Nephron (organoid): ENCODE results near the gene SIL1.

Experiments
- H3K27ac Mint-ChIP-seq, 3 experiments: 2 replicates each; pipeline ENCODE4 v1.8.0; 2020; ENCODE audit warnings: mixed read lengths in 3 of 3, mild to moderate bottlenecking in 2 of 3, moderate library complexity in 1 of 3
- H3K27me3 Mint-ChIP-seq: 2 replicates; pipeline ENCODE4 v1.8.0; 2021; ENCODE audit warnings: low read depth, mild to moderate bottlenecking, moderate library complexity, mixed read lengths
- H3K36me3 Mint-ChIP-seq: 2 replicates; pipeline ENCODE4 v1.8.0; 2020; ENCODE audit warnings: low read depth, mixed read lengths
- H3K4me1 Mint-ChIP-seq: 2 replicates; pipeline ENCODE4 v1.8.0; 2020; ENCODE audit warnings: mixed read lengths
- H3K4me3 Mint-ChIP-seq, 3 experiments: 2 replicates each; pipeline ENCODE4 v1.8.0; 2020; ENCODE audit warnings: mild to moderate bottlenecking in 3 of 3, mixed read lengths in 3 of 3, moderate library complexity in 2 of 3
- H3K9me3 Mint-ChIP-seq: 2 replicates; pipeline ENCODE4 v1.8.0; 2020; ENCODE audit warnings: mixed read lengths
- TF ChIP-seq, protein P1 (sequence below), 3 experiments: fragments of 200-600 bp; sonication (generic); IDR thresholded peaks; one replicate each; pipeline ENCODE4 v1.5.0; 2021; ENCODE audit warnings: antibody characterized with exemption in 3 of 3; ENCODE audit not compliant: unreplicated experiment in 3 of 3

SIL1 gene

DNA sequence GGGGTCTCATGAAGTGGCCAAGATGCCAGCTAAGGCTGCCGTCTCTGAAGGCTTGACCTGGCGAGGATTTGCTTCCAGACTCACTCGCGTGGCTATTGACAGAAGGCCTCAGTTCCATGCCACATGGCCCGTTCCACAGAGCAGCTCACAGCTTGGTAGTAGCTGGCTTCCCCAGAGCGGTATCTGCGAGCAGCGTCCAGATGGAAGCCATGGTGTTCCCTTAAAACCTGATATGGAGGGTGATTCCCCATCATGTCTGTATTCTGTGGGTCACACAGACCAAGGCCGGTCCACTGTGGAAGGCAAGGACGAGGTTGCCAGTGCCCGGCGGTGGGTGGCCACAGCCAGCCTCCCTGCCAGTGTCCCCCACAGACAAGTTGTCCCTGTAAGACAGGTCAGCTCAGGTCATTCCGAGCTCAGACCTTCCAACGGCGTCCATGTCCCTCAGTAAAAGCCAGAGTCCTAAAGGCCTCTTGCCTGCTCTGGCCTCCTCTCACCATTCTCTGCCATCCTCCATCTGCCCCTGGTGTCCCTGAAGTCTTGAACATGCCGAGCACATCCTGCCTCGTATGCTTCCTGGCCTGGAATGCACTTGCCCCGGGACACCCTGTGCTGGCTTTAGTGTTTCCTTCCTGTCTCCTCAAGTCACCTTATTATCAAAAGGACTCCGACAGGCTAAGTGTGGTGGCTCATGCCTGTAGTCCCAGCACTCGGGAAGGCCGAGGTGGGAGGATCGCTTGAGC, 261.8 kb downstream of the SIL1 start:
- H3K36me3 Mint-ChIP-seq, result peaks cover 80% of the 10 kb centered on the region
- TF ChIP-seq, protein P1, sequence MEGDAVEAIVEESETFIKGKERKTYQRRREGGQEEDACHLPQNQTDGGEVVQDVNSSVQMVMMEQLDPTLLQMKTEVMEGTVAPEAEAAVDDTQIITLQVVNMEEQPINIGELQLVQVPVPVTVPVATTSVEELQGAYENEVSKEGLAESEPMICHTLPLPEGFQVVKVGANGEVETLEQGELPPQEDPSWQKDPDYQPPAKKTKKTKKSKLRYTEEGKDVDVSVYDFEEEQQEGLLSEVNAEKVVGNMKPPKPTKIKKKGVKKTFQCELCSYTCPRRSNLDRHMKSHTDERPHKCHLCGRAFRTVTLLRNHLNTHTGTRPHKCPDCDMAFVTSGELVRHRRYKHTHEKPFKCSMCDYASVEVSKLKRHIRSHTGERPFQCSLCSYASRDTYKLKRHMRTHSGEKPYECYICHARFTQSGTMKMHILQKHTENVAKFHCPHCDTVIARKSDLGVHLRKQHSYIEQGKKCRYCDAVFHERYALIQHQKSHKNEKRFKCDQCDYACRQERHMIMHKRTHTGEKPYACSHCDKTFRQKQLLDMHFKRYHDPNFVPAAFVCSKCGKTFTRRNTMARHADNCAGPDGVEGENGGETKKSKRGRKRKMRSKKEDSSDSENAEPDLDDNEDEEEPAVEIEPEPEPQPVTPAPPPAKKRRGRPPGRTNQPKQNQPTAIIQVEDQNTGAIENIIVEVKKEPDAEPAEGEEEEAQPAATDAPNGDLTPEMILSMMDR (IDR thresholded peaks at IDR 0.05; ENCODE audit: unreplicated experiment in 3 of 3), result no peak
- H3K9me3 Mint-ChIP-seq, result no peaks in the 10 kb centered on the region
- H3K27me3 Mint-ChIP-seq, result no peaks in the 10 kb centered on the region
- H3K4me3 Mint-ChIP-seq, result no peak overlapping the region
- H3K27ac Mint-ChIP-seq, result peak overlapping the region in 2 of 3 experiments; percentile 3 to 24
- peaks cover 4% of the 10 kb centered on the region for H3K4me1 Mint-ChIP-seq

DNA sequence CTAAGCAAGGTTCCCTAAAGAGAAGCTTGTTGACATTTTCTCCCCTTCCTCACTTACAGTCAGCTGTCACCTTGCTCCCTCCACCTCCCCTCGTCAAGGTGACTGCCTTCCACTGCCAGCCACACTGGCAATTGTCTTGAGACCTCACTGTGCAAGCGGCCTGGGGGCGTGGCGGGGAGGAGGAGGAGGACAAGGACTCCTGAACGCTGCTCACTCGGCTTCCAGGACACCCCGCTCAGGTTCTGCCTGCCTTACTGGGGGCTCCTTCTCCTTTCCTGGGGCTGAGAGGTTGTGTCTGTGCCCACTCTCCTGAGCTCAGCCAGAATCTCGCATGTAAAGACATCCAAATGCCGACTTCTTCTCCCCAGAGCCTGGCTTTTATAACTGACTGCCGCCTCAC, 262.7 kb downstream of the SIL1 start:
- TF ChIP-seq, protein P1 (IDR thresholded peaks at IDR 0.05; ENCODE audit: unreplicated experiment in 3 of 3), result no peak
- H3K27ac Mint-ChIP-seq, result peak overlapping the region in 1 of 3 experiments; percentile 6
- peaks cover 81% of the 10 kb centered on the region for H3K36me3 Mint-ChIP-seq

DNA sequence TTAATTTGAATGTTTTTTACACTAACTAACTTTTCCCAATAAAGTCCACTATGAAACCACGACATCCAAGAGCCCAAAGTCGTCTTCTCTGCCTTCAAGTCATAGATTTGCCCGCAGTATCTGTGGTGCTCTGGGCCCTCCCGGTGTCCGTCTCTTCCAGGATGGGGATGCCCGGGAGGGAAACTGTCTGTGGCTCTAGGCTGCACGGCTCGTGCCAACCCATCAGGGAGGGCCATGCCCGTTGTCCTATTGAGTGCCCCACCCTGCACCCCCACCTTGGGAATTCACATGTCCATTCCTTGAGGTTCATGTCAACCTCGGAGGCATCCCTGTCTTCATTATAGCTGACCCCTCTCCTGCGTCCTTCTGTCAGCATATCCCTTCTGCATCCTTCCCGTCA, 263.2 kb downstream of the SIL1 start:
- no peak overlapping the region for H3K4me3 Mint-ChIP-seq
- H3K36me3 Mint-ChIP-seq, result peaks cover 86% of the 10 kb centered on the region
- no peaks in the 10 kb centered on the region for H3K9me3 Mint-ChIP-seq
- H3K27ac Mint-ChIP-seq, result peak overlapping the region in 1 of 3 experiments; percentile 6
- H3K27me3 Mint-ChIP-seq, result no peaks in the 10 kb centered on the region
- TF ChIP-seq, protein P1 (IDR thresholded peaks at IDR 0.05; ENCODE audit: unreplicated experiment in 3 of 3), result no peak
- peaks cover 4% of the 10 kb centered on the region for H3K4me1 Mint-ChIP-seq

More for the DNA sequence above, 262.7 kb downstream of the SIL1 start:
- Mint-ChIP-seq H3K4me3 (no peak overlapping the region), H3K9me3 (no peaks in the 10 kb centered on the region), H3K4me1 (peaks cover 4% of the 10 kb centered on the region), H3K27me3 (no peaks in the 10 kb centered on the region)

DNA sequence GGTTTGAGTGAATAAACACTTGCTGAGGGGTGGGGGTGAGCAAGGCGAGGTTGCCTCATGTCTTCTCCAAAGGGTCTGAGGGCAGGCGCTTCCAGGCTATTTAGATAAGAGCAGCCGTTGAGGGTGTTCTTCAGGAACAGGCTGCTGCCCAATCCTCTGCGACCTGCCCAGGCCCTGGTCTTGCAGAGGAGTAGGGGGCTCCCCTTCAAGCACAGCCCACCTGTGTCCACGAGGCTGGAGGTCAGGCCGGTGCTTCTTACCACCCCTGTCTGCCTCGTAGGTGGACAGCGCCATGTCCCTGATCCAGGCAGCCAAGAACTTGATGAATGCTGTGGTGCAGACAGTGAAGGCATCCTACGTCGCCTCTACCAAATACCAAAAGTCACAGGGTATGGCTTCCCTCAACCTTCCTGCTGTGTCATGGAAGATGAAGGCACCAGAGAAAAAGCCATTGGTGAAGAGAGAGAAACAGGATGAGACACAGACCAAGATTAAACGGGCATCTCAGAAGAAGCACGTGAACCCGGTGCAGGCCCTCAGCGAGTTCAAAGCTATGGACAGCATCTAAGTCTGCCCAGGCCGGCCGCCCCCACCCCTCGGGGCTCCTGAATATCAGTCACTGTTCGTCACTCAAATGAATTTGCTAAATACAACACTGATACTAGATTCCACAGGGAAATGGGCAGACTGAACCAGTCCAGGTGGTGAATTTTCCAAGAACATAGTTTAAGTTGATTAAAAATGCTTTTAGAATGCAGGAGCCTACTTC, 264.5 kb downstream of the SIL1 start:
- Mint-ChIP-seq H3K9me3 (no peaks in the 10 kb centered on the region), H3K4me1 (peaks cover 9% of the 10 kb centered on the region), H3K27me3 (no peaks in the 10 kb centered on the region), H3K27ac (peak overlapping the region in 2 of 3 experiments; percentile 29 to 45), H3K4me3 (no peak overlapping the region), H3K36me3 (peaks cover 89% of the 10 kb centered on the region)
- TF ChIP-seq, protein P1 (IDR thresholded peaks at IDR 0.05; ENCODE audit: unreplicated experiment in 3 of 3), result no peak

DNA sequence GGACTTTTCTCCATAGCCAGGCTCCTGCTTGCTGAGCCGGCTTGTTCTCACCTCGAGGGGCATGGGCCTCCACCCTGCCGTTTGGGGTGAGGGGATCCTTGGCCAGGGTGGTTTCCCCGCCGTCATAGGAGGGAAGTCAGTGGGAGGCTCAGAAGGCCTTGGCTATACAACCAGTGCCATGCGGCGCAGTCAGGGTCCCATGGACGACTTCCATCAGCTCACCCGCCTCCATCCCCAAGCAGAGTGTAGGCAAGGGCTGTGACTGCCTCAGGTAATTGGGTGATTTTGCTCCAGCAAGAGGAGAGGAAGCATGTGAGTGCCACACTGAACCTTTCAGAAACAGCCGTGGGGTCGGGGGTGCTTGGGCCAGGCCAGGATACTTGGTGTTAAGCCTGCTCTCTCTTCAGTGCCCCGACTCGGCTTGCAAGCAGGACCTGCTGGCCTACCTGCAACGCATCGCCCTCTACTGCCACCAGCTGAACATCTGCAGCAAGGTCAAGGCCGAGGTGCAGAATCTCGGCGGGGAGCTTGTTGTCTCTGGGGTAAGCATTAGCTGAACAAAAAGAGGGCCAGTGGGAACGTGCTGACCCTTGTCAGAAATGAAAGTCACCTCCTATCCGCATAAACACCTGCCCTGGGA, 265.9 kb downstream of the SIL1 start:
- peaks cover 22% of the 10 kb centered on the region for H3K4me1 Mint-ChIP-seq
- H3K36me3 Mint-ChIP-seq, result peaks cover 91% of the 10 kb centered on the region
- TF ChIP-seq, protein P1 (IDR thresholded peaks at IDR 0.05; ENCODE audit: unreplicated experiment in 3 of 3), result no peak

More for the DNA sequence above, 265.9 kb downstream of the SIL1 start:
- peak overlapping the region in 1 of 3 experiments; percentile 14 for H3K27ac Mint-ChIP-seq
- no peaks in the 10 kb centered on the region for H3K9me3 Mint-ChIP-seq
- no peaks in the 10 kb centered on the region for H3K27me3 Mint-ChIP-seq
- H3K4me3 Mint-ChIP-seq, result no peak overlapping the region
